ENCODE data around the gene GPR37L1.

DNA sequence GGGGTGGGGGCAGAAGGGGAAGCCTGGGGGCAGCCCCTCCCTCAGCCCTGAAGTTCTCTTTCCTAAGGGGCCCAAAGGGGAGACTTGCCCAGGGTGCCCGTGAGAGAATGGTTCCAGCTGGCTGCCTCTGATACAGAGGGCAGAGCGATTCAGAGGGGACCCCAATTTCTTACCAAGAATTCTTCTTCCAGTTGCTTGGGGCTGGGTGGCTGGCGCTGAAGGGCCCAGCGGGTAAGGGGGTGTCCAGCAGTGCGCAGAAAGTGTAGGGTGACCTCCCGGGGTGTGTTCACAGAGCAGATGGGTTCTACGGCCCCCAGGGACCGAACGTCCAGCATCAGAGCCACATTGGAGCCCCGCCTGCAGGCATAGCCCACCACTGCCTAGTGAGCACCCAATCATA, 35.2 kb downstream of the GPR37L1 start:
- TF ChIP-seq, protein P1, sequence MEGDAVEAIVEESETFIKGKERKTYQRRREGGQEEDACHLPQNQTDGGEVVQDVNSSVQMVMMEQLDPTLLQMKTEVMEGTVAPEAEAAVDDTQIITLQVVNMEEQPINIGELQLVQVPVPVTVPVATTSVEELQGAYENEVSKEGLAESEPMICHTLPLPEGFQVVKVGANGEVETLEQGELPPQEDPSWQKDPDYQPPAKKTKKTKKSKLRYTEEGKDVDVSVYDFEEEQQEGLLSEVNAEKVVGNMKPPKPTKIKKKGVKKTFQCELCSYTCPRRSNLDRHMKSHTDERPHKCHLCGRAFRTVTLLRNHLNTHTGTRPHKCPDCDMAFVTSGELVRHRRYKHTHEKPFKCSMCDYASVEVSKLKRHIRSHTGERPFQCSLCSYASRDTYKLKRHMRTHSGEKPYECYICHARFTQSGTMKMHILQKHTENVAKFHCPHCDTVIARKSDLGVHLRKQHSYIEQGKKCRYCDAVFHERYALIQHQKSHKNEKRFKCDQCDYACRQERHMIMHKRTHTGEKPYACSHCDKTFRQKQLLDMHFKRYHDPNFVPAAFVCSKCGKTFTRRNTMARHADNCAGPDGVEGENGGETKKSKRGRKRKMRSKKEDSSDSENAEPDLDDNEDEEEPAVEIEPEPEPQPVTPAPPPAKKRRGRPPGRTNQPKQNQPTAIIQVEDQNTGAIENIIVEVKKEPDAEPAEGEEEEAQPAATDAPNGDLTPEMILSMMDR (IDR thresholded peaks at IDR 0.05), result no peak
- no peak for TF ChIP-seq POLR2A (IDR thresholded peaks at IDR 0.05)
